NCI-H2081 (cell line): Measurements from ENCODE around the gene TCF7L2.

Source experiments
- DNase-seq, 2 experiments: peaks; one replicate each; lab custom pipeline; 2025; lab: John Stamatoyannopoulos, UW

Gene TCF7L2

DNA sequence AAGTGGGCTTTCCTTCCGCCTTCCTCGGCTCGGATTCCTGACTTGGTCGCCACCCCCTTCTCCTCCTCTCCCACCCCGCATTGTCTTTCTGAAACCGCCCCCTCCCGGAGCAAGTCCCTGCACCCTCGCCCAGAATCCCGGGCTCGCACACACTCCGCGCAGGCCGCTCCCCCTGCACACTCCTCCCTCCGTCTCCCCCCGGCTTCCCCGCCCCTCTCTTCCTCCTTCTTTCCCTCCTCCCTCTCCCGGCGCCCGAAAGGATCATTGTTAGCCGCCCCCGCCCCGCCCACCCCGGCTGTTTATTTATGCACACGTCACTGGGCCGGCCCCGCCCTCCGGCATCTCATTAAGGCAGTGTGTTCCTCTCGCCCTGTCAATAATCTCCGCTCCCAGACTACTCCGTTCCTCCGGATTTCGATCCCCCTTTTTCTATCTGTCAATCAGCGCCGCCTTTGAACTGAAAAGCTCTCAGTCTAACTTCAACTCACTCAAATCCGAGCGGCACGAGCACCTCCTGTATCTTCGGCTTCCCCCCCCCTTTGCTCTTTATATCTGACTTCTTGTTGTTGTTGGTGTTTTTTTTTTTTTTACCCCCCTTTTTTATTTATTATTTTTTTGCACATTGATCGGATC lies at the start of gene TCF7L2:
TSS of gene TCF7L2 (plus strand) at position 373 of the 633 bp plus-strand sequence. CDS start 510 bp downstream, outside the sequence.
- peak; percentile 84 to 89 for DNase-seq

DNA sequence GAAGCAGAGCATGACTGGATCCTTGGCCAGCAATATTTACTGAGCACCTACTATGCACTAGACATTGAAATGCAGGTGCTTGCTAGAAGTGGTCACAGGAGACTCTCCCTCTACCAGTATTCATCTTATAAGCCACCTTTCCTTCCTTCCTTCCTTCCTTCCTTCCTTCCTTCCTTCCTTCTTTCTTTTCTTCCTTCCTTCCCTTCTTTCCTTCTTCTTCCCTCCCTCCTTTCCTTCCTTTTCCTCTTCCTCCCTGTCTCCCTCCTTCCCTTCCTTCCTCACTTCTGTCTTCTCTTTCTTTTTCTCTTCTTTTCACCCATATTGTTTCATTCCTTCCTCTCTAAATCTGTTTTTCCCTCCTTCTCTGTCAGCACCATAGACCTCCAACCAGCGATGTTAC lies 47.3 kb upstream of the TCF7L2 start:
- DNase-seq = no peak

DNA sequence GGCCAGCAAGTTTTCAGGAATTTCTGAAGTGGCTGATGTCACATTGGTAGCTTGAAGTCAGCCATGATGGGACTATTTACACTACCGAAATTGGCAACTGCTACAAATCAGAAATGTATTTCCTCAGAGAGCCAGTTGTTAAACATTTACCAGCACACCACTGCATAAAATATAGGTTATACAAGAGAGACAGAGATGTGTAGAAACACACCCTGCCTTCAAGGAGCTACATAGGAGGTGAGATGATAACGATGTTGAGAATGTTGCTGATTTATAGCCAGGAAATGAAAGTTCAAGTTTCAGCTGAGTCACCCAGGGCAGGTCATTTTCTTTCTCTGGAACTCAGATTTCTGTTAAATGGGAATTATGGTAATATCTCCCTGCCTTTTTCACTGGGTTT lies 46.0 kb upstream of the TCF7L2 start:
- no peak for DNase-seq

DNA sequence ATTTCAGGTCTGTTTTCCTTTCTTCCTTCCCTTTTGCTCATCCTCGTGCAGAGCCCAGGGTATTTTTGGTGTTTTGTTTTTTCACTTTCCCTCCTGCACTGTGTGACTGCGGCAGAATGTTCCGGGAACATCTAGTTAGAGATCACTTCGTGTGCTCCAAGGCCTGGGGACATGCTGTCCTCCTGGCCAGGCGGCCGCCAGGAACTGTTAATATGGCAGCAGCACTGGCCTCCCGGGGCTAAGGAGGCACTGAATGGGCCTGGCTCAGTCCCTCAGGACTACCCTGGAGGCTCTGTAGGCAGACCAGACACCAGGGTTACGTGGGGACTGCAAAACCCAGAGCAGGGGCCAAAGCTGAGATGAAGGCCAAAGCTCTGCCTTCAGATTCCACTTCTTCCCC lies 43.1 kb upstream of the TCF7L2 start:
- no peak for DNase-seq

DNA sequence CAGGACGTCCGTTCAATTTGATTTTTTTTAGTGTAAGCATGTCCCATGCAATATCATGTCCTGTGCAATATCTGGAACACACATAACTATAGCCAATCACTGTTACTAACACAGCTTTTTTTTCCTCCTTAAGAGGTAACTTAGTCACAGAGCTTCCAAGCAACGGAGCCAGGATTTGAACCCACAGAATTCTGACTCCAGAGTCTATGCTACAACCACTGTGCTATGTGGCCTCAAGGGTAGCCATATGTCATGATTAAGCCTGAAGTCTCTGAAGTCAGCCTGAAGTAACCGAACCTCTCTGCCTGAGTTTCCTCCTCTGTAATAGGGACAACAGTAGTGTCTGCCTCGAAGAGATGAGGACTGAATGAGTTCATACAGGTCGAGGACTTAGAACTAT lies 42.2 kb upstream of the TCF7L2 start:
- no peak for DNase-seq

DNA sequence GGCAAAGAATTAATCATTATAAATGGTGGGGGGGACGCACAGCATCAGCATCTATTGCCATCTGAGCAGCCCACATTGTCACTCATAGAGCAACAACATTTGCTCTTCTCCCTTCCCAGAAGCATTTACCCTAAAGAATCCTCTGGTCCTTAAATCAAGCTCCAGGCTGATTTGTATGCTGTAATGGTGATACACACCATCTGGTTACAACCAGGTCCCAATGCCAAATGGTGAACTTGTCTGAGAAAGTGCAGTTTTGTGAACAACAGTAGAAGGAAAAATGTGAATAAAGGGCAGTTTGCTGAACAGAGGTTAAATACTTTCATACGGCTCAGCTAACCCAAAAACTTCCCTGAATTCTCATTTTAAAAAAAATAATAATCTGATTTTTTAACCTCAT lies 38.8 kb upstream of the TCF7L2 start:
- no peak for DNase-seq

DNA sequence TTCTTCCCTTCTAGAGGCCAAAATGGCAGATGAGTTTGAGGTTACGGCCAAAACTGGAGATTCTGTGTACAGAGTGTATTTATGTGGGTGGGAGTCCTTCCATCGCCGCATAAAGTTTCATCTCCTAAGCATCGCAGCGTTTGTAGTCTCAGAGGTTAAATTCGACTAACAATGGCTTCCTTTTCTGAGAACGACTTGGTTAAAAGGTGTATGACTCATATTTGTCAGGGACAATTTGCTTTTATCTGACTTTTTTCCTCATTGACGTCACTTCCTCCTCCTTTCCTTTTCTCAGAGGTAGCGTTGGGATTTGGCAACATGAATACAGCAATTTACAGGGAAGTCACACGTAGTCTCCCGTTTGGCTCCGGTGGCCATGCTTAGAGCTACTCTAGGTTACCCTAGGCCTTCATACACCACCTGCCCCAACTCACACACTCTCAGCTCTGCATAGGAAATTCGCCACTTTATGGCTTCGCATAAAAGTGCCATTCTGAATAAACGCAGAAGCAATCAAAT lies 37.6 kb upstream of the TCF7L2 start:
- no peak for DNase-seq

DNA sequence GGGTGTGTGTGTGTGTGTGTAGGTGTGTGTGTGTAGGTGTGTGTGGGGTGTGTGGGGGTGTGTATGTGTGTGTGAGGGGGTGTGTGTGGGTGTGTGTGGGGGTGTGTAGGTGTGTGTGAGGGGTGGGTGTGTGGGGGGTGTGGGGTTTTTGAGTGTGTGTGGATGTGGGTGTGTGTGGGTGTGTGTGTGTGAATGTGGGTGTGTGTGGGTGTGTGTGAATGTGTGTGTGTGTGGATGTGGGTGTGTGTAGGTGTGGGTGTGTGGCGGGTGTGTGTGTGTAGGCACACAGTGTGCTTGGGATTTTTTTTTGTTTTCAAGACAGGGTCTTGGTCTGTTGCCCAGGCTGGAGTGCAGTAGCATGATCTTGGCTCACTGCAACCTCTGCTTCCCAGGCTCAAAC lies 36.8 kb upstream of the TCF7L2 start:
- DNase-seq = no peak

DNA sequence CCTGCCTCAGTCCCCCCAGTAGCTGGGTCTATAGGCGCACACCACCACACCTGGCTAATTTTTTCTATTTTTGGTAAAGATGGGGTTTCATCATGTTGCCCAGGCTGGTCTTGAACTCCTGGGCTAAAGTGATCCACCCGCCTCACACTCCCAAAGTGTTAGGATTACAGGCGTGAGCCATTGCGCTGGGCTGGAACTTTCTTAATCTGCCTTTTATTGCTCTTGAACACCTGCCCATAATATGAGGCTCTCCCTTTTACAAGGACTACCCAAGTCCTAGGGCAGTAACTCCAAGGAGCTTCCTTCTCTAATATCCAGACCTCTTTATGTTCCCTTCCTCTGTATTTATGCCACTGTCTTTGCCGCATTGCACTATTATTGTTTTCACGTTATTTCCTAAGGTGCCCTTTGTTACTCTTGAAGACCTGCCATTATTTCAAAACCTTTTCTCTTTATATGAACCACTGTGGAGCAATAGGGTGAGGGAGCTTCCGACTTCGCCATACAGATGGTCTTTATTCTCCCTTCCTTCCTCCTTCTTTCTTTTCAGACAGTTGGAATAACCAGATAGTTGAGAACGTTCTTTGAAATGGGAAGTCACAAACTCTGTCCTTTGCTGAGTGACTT lies 36.3 kb upstream of the TCF7L2 start:
- no peak for DNase-seq

DNA sequence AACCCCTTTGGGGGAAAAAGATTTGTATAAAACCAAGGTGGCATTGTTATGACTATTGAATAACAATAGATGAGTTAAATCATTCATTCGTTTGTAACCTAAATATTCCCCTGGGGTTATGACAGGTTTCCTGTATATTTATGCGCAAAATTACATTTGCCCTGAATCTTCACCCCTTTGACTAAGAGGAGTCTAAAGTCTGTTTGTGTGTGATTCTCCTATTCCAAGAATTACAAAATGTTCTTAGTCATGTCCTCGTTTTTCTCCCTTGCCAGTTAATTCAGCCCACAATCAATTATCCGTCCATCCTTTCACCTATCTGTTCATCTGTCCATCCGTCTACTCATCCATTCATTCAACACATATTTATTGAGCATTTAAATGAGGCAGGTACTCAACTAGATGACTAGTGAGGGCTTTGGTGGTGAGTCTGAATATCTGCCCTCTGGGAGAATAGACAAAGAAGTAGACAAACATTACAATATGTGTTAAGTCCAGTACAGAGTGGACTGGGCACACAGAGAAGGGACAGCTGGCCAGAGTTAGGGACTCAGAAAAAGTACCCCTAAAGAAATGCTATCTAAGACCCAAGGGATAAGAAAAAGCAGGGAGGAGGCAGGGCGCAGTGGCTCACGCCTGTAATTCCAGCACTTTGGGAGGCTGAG lies 35.6 kb upstream of the TCF7L2 start:
- no peak for DNase-seq

DNA sequence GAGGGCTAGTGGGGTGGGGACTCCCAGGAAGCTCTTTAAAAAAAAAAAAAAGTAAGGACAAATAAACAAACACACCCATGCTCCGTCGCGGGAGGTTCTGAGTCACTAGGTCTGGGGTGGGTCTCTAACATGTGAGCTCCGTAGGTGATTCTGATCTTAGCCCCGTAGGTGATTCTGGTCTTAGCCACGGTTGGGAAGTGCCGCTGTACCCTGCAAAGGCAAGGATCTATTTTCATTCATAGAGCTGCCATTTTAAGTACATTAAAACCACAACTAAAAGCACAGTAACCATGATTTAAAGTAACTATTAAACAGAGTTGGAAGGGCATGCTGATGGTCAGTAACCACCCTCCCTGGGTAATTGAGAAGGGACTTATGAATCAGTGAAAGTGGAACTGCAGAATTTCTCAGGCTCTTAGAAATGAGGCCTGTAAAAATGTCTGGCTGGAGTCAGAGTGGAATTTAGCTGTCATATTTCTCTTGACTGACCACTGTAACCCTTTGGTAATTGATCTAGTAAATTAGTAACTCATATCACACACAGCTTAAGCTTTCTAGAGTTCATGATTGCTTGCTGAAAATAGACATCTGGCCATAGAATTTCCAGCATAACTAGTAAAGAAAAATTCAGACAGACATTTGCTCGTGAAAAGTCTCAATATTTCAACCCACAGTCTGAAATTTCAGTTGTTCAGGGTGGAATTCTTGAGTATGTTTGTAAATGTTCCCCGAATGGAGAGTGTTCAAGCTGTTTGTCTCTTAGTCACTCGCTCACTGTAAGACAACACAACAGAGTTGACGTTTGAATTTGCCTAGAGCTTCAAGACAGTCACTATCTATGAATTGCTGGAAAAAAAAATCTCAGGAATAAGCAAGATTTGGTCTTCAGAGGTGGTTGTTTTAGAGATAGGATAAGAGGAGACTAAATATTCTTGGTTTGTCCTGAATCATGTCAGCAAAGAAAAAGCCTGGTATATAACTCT lies 34.2 kb upstream of the TCF7L2 start:
- DNase-seq = no peak

DNA sequence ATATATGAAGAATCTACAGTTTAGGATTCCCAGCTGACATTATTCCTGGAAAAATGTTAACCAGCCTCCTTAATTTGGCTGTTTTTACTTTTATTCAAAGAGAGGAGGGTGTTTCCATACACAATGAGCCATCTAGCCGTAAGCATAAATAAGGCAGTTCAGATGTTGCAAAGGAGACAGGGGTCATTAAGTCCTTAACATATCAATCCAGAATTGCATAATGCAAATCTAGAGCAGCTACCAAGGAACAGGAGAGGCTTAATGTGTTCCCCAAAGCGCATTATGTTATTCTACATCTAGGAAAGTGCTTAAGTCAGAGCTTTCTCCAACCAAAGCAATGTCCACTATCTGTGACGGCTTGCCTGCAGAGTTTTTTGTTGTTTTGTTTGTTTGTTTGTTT lies 32.4 kb upstream of the TCF7L2 start:
- DNase-seq = no peak

DNA sequence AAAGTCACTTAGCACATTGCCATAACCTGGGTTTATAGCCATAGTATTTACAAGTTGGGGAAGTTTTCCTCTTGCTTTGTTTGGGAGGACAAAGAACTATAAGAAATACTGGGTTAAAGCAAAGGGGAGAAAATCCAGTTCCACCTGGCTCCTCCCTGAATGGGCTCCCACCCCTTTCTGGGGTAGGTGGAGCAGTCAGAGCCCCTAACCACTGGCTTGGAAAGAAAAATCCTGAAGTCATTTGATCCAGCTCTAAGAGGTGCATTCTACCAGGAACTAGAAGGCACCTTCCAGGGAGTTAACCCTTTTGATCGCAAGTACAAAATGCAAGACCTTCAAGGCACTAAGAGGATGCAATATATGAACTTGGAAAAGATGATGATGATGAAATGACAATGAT lies 31.3 kb upstream of the TCF7L2 start:
- DNase-seq = no peak

DNA sequence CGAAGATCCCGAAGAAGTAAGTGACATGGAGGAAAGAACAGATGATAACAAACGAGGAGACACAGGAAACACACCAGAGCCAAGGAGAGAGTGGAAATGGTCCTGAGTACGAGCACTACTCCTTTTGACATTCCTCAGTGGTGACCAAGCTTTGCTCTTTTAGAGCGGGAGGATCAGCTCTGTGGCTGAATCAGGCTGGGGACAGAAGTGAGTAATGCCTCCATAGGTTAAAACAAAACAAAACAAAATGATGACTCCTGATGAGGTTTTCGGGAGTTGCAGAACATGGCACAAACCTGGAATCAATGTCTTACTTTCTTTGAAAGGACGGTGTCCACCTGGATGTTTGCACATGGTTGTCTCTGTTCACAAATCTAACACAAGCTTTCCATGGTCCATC lies 30.3 kb upstream of the TCF7L2 start:
- no peak for DNase-seq

DNA sequence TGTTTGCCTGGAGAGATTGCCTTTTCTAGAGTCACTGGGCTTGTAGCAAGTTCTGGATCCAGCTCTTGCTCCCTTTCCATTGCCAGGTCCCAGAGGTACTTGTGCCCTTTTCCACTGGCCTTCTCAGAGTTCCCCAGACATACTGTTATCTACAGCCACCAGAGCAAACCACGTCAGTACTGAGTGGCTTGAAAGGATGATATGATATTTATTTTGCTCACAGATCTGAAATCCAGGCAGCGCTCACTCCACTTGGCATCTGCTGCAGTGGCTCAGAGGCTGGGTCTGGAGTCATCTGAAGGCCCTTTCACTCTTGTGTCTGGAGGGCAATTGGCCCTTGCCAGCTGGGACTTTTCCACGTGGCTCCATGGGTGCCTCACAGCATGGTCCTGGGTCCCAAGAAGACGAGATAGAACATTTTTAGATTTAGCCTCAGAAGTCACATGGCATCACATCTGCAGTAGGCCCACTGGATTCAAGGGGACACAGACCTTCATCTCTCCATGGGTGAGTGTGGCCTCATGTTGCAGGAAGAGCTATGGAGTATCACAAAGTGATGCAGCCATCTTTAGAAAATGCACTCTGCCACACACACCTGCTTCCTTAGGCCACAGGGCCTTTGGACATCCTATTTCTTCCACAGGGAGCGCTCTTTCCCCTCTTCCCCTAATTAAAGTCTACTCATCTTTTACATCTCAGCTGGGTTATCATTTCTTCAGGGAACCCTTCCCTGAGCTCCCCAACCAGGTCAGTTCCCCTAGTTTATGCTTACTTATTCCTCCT lies 22.9 kb upstream of the TCF7L2 start:
- no peak for DNase-seq

DNA sequence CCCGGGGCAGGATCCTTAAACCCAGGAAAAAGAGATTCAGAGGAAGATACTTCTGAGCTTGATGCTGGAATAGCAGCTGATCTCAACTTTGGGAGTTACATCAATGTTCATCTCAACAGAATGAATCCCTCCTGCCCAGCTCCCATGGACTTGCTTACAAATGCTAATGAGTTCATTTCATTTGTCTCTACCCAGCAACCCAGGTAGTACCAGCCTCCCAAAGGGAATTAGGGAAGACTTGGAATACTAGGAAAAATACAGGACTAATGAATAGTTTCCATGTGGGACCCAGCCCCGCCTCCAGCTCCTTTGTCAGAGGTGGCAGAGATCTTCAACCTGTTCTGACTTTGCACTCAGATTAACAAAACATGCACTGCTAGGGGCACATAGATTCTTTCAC lies 22.1 kb upstream of the TCF7L2 start:
- DNase-seq = no peak

DNA sequence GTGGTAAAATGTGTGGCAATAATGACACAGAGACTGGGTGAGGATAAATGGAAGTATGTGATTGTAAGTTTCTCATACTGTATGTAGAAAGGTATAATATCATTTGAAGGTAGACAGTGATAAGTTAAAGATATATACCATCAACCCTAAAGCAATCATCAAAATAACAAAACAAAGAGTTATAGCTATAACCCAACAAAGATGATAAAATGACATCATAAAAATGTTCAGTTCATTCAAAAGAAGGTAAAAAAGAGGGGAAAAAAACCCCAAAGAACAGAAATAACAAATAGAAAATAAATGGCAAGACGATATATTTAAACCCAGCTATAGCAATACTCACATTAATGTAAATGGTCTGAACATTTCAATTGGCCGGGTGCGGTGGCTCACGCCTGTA lies 17.4 kb upstream of the TCF7L2 start:
- no peak for DNase-seq

DNA sequence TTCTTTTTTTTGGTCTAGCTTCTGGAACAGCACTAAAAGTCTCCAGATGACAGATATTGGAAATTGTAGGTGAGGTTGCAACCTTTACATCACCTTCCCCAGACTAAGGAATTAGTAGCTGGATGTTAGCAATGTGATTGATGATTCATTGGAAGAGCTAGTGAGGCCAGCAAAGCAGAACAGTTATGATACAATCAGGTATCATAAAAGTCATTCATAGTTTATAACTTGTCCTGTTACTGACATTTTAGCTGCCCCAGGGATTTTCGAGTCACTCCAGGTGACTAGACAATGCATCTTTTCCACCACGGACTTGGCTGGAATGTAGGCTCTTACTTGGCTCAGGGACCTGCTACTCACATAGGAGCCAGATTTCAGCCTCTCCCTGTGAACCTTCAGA lies 15.9 kb upstream of the TCF7L2 start:
- no peak for DNase-seq

DNA sequence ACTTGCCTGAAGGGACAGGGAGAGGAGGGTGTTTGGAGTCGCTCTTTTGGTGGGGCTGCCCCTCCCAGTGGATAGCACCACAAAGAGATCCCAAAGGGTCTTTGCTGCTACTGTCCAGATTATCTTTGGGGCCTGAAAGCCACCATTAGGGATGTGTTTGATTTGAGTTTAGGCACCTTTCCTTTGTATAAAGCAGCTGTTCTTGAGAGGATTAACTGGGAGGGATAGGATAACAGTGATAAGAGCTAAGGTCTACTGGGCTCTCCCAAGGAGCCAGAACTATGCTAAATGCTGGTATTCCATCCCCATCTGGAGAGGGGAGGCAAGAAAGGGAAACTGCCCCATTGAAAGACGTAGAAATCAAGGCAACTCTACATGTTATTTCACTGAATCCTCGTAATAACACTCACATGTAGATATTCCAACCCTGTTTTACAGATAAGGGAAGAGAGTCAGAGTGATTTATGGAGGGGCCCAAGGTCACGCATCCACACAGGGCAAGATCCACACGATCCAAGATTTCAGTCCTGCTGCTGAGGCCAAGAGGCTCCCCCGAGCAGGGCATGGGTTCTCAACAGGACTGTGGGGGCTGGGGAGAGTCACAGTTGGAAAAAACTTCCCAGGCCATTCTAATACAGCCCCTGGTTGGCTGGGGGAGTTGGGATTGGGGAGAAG lies 11.1 kb upstream of the TCF7L2 start:
- DNase-seq = no peak

DNA sequence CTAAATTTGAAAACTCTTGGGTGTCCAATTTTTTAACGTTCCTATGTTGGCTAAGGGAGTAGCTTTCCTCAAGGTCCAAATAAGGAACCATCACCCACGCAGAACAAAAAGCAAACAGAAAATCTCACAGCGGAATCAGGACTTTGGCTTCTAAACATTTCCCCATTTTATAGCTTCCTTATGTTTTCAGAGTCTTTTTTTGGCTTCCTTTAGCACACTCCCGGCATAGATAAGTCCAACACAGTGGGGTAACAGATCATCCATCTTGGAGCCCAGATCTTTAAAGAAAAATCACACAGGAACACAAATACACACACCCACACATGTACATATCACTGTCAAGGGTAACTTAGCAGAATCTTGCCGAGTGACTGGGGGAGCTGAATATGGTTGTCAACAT lies 4.2 kb upstream of the TCF7L2 start:
- no peak for DNase-seq

DNA sequence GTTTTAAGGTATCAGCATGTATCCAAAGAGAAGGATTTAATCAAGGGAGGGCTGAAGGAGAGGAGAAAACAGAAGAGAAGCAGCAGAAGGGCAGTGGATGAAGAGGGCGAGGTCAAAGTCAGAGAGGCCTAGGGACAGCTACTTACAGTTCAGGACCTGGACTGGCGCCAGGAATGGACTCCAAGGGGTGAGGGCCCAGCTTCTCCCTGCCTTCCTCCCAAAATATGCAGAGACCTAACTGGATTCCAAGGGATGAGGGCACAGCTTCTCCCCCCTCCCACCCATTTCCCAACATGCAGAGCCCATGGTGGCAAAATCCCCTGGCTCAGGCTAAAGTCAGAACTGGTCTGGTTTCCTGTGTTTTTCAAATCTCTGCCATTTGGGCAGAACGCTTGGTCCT lies 3.4 kb upstream of the TCF7L2 start:
- no peak for DNase-seq
